Activated CD8-positive, alpha-beta memory T cell treated with anti-CD3 and anti-CD28 coated beads, Interleukin-2, amount 10 ng/mL, durations not matched to agents 7 days and 5 days (primary cell): Measurements from ENCODE around the gene PBRM1. TPM values are rescaled to one million over a fixed set of nuclear protein-coding genes. Genes with fewer than 3 reads are reported as not detected.
A peak's percentile ranks its signal among the peaks of the same experiment; 100 is the strongest.

Experiments
- ATAC-seq: fragments of 150-1000 bp; cut with Tn5 transposase; one replicate; pipeline ENCODE4 v1.10.0; 2021; ENCODE audit warnings: moderate library complexity
- CTCF ChIA-PET: fragments of 350-600 bp; sonication (Branson Sonifier 250); formaldehyde crosslinking; loops from one replicate; lab custom pipeline; 2021; ENCODE audit warnings: antibody characterized with exemption; lab: Charles Lee
- DNase-seq: peaks from one replicate; pipeline ENCODE4 v3.0.0-alpha.2; 2020
- H3K27ac Mint-ChIP-seq: one replicate; pipeline ENCODE4 v1.8.0; 2021; ENCODE audit warnings: mild to moderate bottlenecking, mixed read lengths
- H3K27me3 Mint-ChIP-seq: one replicate; pipeline ENCODE4 v1.8.0; 2021; ENCODE audit warnings: mixed read lengths
- H3K36me3 Mint-ChIP-seq: one replicate; pipeline ENCODE4 v1.8.0; 2021; ENCODE audit warnings: mild to moderate bottlenecking, mixed read lengths
- H3K4me1 Mint-ChIP-seq: one replicate; pipeline ENCODE4 v1.8.0; 2021; ENCODE audit warnings: mixed read lengths
- H3K4me3 Mint-ChIP-seq: one replicate; pipeline ENCODE4 v1.8.0; 2021; ENCODE audit warnings: mild to moderate bottlenecking, moderate library complexity, mixed read lengths
- H3K9me3 Mint-ChIP-seq: one replicate; pipeline ENCODE4 v1.8.0; 2022; ENCODE audit warnings: low read depth, mixed read lengths
- total RNA-seq, 2 experiments: library from RNA; stranded (reverse); gene quantifications; one replicate each; pipeline ENCODE4 v1.2.3, GENCODE V29; 2021

Gene PBRM1
- total RNA-seq, 2 experiments from 2014 or later, result 69.7 to 73.3 TPM

- ATAC-seq (no peak), DNase-seq (peak; percentile 32)
- H3K4me1 Mint-ChIP-seq, result peaks cover 14% of the 10 kb centered on the region
- H3K4me3 Mint-ChIP-seq, result no peak overlapping the region
- H3K36me3 Mint-ChIP-seq, result peaks cover 15% of the 10 kb centered on the region
- no peaks in the 10 kb centered on the region for H3K27me3 Mint-ChIP-seq
- no peak overlapping the region for H3K27ac Mint-ChIP-seq
- CTCF ChIA-PET, result interaction anchor here (0.9 to 1.1 kb wide), 2 partner anchors 8 to 14 kb away, joined by 3 to 5 read pairs; no protein-coding TSS in a partner anchor
- no peaks in the 10 kb centered on the region for H3K9me3 Mint-ChIP-seq
Observed at GRCh38 chr3:52544937-52545336, 140.8 kb downstream of the PBRM1 start.

DNA sequence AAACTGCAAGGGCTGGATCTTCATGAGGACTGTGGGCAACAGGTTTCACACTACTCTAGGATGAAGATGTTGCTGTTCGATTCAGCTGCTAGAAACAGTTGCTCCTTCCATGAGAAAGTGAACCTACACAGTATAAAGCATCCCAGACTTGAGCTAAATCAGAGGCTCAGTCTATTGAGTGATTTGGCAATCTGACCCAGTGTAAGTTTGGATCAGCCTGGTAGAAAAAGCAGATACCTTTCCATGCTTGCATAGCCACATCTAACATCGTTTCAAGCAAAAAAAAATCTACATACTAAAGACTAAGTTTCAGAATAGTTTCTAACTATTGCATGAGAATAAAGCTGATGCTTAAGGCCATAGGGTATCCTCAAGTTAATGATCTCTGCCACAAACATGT, 144.7 kb downstream of the PBRM1 start:
- H3K9me3 Mint-ChIP-seq, result no peaks in the 10 kb centered on the region
- CTCF ChIA-PET, result interaction anchor here (1.2 kb wide), 1 partner anchor 13 kb away, joined by 3 read pairs; no protein-coding TSS in a partner anchor
- H3K27me3 Mint-ChIP-seq, result no peaks in the 10 kb centered on the region
- H3K27ac Mint-ChIP-seq, result peak overlapping the region; percentile 29
- DNase-seq (no peak), ATAC-seq (no peak)
- peaks cover 20% of the 10 kb centered on the region for H3K36me3 Mint-ChIP-seq
- H3K4me3 Mint-ChIP-seq, result no peak overlapping the region
- peaks cover 29% of the 10 kb centered on the region for H3K4me1 Mint-ChIP-seq

DNA sequence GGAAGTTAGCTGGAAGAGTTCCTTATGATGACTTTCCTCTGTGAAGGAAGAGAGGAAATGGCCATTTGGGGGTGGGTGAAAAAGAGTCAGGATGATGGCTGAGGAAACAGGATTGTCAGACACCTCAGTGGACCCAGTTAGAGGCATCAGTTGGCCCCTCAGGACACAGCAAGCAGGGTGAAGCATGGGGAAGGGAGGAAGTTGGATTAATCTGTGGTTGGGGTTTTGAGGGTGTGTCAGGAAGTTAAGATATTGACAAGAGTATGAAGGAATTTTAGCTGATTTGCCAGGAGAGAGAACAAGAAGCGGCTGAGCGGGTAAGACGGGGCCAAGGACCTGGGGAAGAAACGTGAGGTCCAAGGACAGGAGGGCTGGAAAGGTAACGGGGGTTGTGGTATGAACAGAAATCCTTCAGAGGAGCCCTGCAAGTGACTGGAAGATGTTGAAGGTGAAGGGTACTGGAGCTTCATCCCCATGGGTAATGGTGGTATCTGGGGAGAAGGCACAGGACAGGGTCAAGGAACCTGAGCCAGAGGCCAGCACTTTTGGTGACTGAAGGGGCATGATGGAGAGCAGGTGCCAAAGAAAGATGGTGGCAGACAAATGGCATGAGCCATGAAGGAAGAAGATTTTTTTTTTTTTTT, 146.6 kb downstream of the PBRM1 start:
- Mint-ChIP-seq H3K4me3 (peak overlapping the region; percentile 14), H3K9me3 (no peaks in the 10 kb centered on the region), H3K27me3 (no peaks in the 10 kb centered on the region), H3K27ac (peak overlapping the region; percentile 64), H3K36me3 (peaks cover 20% of the 10 kb centered on the region), H3K4me1 (peaks cover 39% of the 10 kb centered on the region)
- CTCF ChIA-PET, result no interaction called here
- ATAC-seq, result no peak
- peak; percentile 38 for DNase-seq

DNA sequence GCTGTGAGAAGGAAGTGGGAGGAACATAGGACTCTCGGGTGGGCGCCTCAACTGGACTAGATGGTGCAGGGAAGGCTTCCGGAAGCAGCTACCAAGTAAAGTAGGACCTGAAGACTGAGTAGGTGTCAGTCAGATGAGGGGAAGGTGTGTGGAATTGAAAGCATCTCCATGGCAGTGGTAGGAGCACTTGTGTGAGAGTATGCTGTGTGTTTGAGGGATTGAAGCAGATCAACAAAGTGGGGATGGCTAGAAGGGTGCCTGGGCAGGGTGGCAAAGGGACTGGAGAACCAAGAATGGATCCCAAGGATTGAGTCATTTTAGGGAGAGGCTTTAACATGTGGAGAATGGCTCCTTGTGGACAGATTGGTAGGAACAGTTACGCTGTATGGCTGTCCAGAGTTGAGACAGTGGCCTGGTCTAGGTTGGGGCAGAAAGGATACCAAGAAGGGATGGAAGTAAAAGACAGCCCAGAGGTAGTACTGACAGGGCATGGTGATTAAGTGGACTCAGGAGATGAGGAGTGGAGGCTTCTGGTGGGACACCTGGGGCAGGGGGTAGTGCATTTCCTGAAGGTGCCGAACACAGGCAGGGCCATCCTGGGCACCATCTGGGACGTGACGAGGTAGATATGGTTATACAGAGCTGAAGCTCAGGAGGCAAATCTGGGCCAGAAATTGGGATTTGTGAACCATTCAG, 147.8 kb downstream of the PBRM1 start:
- no peak for ATAC-seq
- Mint-ChIP-seq H3K4me3 (peak overlapping the region; percentile 100), H3K9me3 (no peaks in the 10 kb centered on the region), H3K27ac (peak overlapping the region; percentile 98), H3K4me1 (peaks cover 40% of the 10 kb centered on the region), H3K27me3 (no peaks in the 10 kb centered on the region), H3K36me3 (peaks cover 20% of the 10 kb centered on the region)
- DNase-seq, result peak; percentile 41
- CTCF ChIA-PET, result no interaction called here

- H3K27ac Mint-ChIP-seq, result peak overlapping the region; percentile 98
- no peak for ATAC-seq
- H3K36me3 Mint-ChIP-seq, result peaks cover 20% of the 10 kb centered on the region
- no peaks in the 10 kb centered on the region for H3K27me3 Mint-ChIP-seq
- peak overlapping the region; percentile 100 for H3K4me3 Mint-ChIP-seq
- H3K9me3 Mint-ChIP-seq, result no peaks in the 10 kb centered on the region
- peaks cover 47% of the 10 kb centered on the region for H3K4me1 Mint-ChIP-seq
- no peak for DNase-seq
- CTCF ChIA-PET, result no interaction called here
Observed at GRCh38 chr3:52537165-52537620, 148.5 kb downstream of the PBRM1 start.

DNA sequence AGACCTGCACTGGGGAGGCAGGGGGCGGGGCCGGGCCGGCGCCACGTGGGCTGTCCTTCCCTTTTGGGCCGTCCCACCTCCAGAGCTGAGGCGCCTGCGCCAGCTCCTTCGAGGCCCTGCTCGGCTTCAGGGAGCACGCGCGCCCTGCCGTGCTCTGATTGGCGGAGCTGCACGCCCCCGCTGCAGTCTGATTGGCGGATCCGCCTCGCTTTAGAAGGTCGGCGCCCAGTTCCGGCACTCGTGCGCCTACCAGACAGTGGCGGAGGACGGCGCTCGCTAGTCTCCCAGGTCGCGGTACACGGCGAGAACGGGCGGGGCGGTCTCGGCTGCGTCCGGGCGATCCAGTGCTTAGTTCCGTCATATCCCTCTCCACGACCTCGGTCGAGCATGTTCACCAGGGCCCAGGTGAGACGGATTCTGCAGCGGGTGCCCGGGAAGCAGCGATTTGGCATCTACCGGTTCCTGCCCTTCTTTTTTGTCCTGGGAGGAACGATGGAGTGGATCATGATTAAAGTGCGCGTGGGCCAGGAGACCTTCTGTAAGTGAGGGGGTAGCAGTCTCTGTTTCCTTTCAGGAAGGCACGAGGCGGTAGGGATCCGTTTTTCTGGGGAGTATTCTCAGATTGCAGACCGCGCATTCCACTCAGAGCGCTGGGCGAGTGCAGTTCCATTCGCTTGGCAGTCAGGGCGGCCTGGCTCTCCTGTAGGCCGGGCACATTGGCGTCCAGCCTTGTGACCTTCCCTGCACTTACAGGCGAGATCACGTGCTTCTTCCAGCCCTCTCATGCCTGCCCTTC, 149.1 kb downstream of the PBRM1 start, which contains the start of gene UQCC5:
Gene UQCC5 (plus strand): TSS at position 237 of the 796 bp plus-strand sequence. CDS start 151 bp downstream, at position 388.
- H3K4me1 Mint-ChIP-seq, result peaks cover 48% of the 10 kb centered on the region
- peak within 1 kb of the TSS; percentile 98 for H3K27ac Mint-ChIP-seq
- H3K36me3 Mint-ChIP-seq, result peaks cover 17% of the 10 kb centered on the region
- DNase-seq (peak; percentile 99), ATAC-seq (peak; percentile 91)
- no peaks in the 10 kb centered on the region for H3K9me3 Mint-ChIP-seq
- H3K27me3 Mint-ChIP-seq, result no peaks in the 10 kb centered on the region
- CTCF ChIA-PET, result interaction anchor here (0.9 to 1.0 kb wide), 2 partner anchors 56 to 537 kb away, joined by 3 read pairs; no protein-coding TSS in a partner anchor
- H3K4me3 Mint-ChIP-seq, result peak within 1 kb of the TSS; percentile 100

DNA sequence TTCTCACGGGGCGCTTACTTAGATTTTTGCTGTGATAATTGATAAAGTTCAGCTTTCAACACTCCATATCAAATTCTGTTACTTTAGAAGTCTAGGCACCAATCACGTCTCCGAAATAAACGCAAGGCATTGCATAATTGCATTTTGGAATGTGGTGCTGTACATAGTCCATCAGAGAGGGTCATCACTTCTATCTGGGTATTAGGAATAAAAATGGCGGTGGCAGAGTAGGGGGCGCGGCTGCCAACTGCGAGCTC, 149.7 kb downstream of the PBRM1 start:
- DNase-seq, result no peak
- Mint-ChIP-seq H3K36me3 (peaks cover 17% of the 10 kb centered on the region), H3K4me1 (peaks cover 46% of the 10 kb centered on the region), H3K4me3 (peak overlapping the region; percentile 100), H3K9me3 (no peaks in the 10 kb centered on the region), H3K27ac (peak overlapping the region; percentile 59), H3K27me3 (no peaks in the 10 kb centered on the region)
- CTCF ChIA-PET, result interaction anchor here (0.9 to 1.0 kb wide), 2 partner anchors 57 to 537 kb away, joined by 3 read pairs; no protein-coding TSS in a partner anchor
- ATAC-seq, result no peak

- ATAC-seq (no peak), DNase-seq (peak; percentile 39)
- Mint-ChIP-seq H3K9me3 (no peaks in the 10 kb centered on the region), H3K36me3 (peaks cover 17% of the 10 kb centered on the region), H3K4me3 (peak overlapping the region; percentile 100), H3K4me1 (peaks cover 46% of the 10 kb centered on the region), H3K27ac (no peak overlapping the region), H3K27me3 (no peaks in the 10 kb centered on the region)
- CTCF ChIA-PET, result interaction anchor here (0.9 to 1.0 kb wide), 2 partner anchors 57 to 536 kb away, joined by 3 read pairs; no protein-coding TSS in a partner anchor
Observed at GRCh38 chr3:52535411-52536111, 150.2 kb downstream of the PBRM1 start.

DNA sequence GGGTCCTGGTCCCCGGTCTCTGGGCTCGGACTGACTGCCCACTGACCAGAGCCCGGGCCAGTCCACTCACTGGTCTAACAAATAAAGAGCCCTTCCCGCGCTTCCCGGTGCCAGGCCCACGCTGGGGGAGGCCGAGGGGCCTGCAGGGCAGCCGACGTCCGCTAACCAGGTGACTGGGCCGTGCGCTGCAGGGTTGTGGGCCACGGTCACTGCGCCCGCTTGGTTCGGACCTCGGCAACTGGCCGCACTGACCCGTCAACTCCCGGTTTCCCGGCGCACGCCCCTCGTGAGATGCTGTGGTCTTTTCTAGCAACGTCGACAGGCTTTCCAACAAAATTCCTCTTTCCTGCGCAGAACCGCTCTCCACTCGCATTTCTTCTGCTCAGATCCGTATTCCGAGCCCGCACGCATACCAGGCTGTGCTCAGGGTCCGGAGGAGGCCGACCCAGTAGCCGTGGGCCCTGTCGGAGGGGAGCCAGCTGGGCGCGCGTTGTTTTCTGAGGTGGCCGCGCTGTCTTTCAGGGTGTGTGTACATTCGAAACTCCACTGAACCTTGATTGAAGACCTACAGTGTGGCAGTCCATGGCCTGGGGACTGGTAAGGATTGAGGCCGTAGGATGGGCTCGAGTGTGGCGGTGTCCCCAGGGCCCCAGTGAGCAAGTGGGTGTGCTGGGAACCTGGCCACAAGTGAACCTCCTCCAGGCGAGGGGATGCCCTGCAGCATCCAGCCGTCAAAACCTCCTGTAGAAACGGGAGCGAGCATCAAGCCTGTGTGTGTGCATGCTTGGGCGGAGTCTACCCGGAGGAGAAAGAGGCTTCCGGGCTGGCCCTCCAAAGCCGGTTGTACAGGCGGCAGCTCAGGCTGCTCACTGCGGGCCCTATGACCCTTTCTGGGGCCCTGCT, 151.2 kb downstream of the PBRM1 start:
- peak overlapping the region; percentile 66 for H3K4me3 Mint-ChIP-seq
- CTCF ChIA-PET, result no interaction called here
- peak overlapping the region; percentile 62 for H3K27ac Mint-ChIP-seq
- peaks cover 45% of the 10 kb centered on the region for H3K4me1 Mint-ChIP-seq
- peaks cover 16% of the 10 kb centered on the region for H3K36me3 Mint-ChIP-seq
- ATAC-seq, result no peak
- H3K27me3 Mint-ChIP-seq, result no peaks in the 10 kb centered on the region
- DNase-seq, result no peak
- H3K9me3 Mint-ChIP-seq, result no peaks in the 10 kb centered on the region

DNA sequence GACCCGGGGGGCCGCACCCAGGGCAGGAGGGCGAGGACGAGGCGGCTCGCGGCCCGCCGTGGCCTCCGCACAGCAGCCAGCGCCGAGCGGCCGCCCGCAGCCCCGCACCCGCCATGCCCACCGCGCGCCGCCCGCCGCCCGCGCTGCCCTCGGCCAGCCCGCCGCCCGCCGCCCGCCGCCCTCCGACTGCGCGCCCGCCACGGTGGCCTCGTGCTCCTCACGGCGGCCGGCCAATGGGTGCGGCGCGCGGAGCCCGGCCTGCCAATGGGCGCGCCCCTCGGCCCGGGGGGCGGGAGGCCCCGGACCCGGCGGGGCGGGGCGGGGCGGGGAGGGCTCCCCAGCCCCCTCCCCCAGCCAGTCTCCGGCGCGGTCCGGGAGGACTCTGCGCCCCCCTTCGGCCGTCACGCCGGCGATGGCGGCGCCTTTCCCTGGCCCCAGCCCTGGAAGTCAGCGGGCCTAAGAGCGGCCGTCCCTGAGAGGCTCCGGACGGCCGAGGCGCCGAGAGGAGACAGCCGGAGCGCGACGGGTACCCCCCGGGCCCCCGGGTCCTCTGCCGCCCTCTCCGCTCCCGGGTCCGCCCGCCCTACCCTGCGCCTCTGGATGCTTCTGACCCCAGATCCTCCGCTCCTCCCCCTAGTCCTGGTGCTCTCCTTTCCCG, 152.0 kb downstream of the PBRM1 start, which contains the start of gene NT5DC2:
Gene NT5DC2 (minus strand): TSS at position 235 of the 658 bp plus-strand sequence. CDS start 120 bp downstream, at position 115.
- Mint-ChIP-seq H3K27ac (peak within 1 kb of the TSS; percentile 59), H3K9me3 (no peaks in the 10 kb centered on the region), H3K4me3 (peak within 1 kb of the TSS; percentile 76), H3K36me3 (peaks cover 9% of the 10 kb centered on the region), H3K4me1 (peaks cover 38% of the 10 kb centered on the region), H3K27me3 (no peaks in the 10 kb centered on the region)
- ATAC-seq, result peak; percentile 57
- CTCF ChIA-PET, result interaction anchor here (1.7 kb wide), 1 partner anchor 77 kb away, joined by 5 read pairs; no protein-coding TSS in a partner anchor
- peak; percentile 77 for DNase-seq

DNA sequence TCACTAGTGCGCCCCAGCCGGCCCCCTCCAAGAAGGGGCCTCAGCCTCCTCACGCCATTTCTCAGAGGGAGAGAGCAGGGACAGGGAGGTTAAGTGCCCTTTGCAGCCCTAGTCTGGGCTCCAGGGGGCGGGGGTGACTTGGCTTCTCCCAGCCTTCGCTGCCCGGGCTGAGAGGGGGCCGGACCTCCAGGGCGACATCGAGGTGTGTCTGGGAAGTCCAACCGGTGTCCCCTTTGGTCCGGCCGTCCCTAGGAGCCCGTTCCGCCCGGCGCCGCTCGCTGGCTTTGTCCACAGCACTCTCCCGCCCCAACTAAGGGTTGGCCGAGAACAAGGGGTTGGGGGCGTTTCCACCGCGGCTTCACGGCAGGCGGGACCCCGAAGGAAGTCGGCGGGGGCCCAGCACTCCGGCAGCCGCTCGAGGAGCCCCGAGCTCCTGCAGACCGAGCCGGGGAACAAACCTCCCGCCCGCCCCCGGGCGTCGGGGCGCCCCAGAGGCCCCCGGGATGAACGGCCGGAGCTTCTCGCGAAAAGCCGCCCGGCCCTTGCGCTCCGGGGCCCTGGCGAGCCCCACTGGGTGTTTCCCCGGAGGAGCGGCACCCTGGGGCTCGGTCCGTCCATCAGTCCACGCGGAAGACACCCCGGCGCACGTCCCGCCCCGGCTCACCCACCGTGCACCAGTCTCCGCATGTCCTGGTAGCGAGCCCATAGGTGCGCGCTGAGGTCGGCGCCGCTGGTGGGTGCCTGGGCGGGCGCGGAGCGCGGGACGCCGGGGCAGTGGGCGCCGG, 152.7 kb downstream of the PBRM1 start:
- no peaks in the 10 kb centered on the region for H3K27me3 Mint-ChIP-seq
- H3K4me3 Mint-ChIP-seq, result peak overlapping the region; percentile 76
- ATAC-seq (peak; percentile 4), DNase-seq (no peak)
- peaks cover 8% of the 10 kb centered on the region for H3K36me3 Mint-ChIP-seq
- CTCF ChIA-PET, result interaction anchor here (1.7 kb wide), 1 partner anchor 76 kb away, joined by 5 read pairs; no protein-coding TSS in a partner anchor
- peak overlapping the region; percentile 59 for H3K27ac Mint-ChIP-seq
- H3K9me3 Mint-ChIP-seq, result no peaks in the 10 kb centered on the region
- H3K4me1 Mint-ChIP-seq, result peaks cover 32% of the 10 kb centered on the region
